Hepatocyte (in vitro differentiated cells): ENCODE data around the gene STX3.

ENCODE experiments used
- CTCF ChIP-seq: fragments of 200-600 bp; sonication (generic); IDR thresholded peaks from 2 replicates; pipeline ENCODE4 v1.5.1; 2016; ENCODE audit warnings: antibody characterized with exemption, mild to moderate bottlenecking; ENCODE audit not compliant: poor library complexity
- EZH2 ChIP-seq: fragments of 200-600 bp; sonication (generic); IDR thresholded peaks from 2 replicates; pipeline ENCODE4 v1.6.1; 2016; ENCODE audit warnings: antibody characterized with exemption, mild to moderate bottlenecking, borderline replicate concordance
- EZH2phosphoT487 ChIP-seq: fragments of 200-600 bp; sonication (generic); IDR thresholded peaks from one replicate; pipeline ENCODE4 v1.6.1; 2018; ENCODE audit warnings: antibody characterized with exemption, mild to moderate bottlenecking, low read depth, moderate library complexity; ENCODE audit not compliant: unreplicated experiment, severe bottlenecking

- TF ChIP-seq CTCF, result no peak
- no peak for TF ChIP-seq EZH2
- TF ChIP-seq EZH2phosphoT487, result no peak
These were observed 30.6 kb downstream of the STX3 start for GRCh38 chr11:59785818-59786217.
